ENCODE results near the gene MCF2L2.

Gene MCF2L2

DNA sequence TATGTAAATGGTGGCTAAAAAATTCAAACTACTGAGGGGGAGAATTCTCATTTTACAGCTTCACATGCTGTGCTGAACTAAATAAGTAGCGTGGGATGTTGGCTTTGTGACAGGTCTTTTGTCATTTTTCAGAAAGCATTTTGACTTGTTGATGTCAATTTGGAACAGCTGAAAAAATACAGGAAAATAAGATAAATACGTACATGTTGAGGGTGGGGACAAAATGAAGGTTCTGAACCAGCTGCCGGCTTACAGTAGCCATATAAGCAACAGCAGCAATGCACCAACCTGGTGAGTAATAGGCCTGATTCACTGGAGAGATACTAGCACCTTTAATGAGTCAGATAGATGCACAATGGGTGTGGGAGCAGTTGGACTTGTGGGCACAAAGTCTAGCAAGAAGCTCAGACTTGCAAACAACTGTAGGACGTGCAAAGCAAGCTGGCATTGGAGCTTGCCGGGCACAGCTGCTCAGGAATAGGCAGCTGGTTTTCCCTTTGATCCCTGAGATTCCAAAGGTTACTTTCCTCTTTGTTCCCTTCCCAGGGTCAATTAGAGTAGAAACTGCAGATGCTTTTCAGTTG is 162.5 kb downstream of the MCF2L2 start:
- DNase-seq (ENCODE audit: low spot score), result no peak

DNA sequence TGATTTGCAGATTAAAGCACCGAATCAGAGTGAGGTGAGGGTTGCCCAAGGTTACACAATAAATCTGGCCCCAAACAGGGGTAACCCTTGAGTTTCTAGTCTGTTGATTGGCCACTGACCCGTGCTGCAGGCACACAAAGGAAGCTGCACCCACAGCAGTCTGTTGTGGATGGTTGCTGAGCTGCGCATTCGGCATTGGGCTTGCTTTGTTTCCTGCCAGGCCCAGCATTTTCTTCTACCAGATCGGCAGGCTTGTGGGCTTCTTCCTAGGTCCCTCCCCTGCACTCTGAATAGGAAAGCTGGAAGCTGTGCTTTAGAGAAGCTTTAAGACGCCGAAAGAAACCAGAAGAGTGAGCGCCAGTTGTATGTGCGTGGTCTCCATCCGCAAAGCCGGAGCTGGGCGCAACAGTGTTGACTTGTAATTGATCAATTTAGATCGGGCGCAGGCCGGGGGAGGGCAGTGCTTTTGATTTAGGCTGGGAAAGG is 163.2 kb downstream of the MCF2L2 start:
- DNase-seq (ENCODE audit: low spot score), result no peak

DNA sequence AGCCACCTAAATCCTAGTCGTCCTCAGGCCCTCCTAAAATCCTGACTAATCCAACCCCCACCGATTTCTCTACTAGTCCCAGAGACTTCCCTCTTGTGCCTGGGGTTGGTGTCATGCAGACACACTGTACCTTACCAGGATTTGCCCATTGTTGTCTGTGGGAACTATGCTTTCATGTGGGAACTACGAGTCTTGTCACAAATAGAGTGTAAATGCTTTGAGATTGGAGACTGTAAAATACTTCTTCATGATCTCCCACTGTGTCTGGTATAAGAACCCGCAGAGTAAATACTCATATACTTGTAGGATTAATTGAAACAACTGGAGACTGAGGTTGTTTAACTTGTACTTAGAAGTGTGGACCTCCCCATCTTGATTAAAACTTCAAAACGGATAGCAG is 164.2 kb downstream of the MCF2L2 start:
- DNase-seq (ENCODE audit: low spot score), result no peak

- no peak for DNase-seq (ENCODE audit: low spot score)
These were observed 165.5 kb downstream of the MCF2L2 start for GRCh38 chr3:183262875-183263378.

DNA sequence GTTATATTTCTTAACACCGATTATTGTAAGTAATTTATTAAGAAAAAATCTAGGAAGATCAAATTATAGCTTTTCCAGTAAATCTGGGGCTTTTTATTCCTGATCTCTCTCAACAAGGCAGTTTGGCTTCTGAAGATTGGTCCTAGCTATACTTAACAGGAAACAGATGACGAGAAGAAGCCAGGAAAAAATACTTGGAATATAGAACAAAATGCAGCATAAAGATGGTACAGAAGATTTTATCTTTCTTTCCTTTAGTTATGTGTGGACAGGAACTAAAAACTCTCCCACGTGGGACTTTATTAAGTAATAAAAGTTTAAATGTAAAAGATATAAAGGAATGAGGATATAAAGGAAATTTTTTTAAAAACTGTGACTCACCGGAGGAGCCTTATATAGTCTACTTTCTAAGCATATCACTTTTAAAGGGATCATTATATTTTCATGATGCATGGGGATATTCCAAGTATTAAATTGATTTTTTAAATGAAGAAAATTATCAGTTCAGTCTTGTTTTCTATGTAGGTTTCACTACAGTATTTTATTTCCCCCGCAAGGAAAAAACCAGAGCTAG is 167.2 kb downstream of the MCF2L2 start:
- DNase-seq (ENCODE audit: low spot score), result no peak

- peak; percentile 79 for DNase-seq (ENCODE audit: low spot score)
These were observed 168.1 kb downstream of the MCF2L2 start for GRCh38 chr3:183260167-183260904.

DNA sequence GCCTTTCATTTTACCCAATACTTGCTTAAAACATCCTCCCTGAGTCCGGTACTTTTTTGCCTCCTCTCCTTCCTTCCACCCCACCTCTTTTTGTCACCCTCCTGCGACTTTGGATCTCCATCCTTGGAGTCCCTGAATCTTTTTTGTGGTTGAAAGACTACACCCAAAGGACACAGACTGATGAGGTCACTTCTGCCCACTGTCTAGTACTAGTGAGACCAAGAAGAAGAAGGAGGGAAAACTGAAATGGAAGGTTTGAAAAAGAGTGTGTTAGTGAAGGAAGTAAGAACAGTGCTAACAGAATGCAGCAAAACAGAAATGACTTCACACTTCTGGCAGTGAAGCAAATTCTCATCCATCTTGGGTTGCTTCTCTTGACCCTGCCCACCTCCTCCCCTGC is 168.8 kb downstream of the MCF2L2 start:
- DNase-seq (ENCODE audit: low spot score), result no peak

DNA sequence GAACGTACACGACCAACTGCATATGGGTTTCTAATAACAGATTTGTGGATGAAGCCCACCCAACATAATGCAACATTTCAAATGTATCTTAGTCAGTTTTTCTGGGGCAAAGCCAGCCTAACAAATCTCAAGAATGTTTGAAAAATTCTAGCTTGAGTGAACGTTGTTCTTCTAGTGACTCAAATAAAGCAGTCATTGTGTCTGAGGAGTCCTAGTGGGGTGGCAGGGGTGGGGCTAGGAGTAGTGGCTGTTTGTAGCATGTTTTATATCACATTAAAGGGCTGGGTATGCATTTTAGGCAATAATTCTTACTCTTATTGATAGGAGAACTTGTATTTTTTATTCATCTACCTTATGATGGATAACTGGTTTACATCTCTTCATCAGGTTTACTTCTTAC is 169.3 kb downstream of the MCF2L2 start:
- DNase-seq (ENCODE audit: low spot score), result no peak

- DNase-seq (ENCODE audit: low spot score), result no peak
These were observed 173.1 kb downstream of the MCF2L2 start for GRCh38 chr3:183255348-183255730.

GRCh38 chr3:183254487-183255347 is 173.7 kb downstream of the MCF2L2 start:
- DNase-seq (ENCODE audit: low spot score), result no peak

- no peak for DNase-seq (ENCODE audit: low spot score)
These were observed 174.6 kb downstream of the MCF2L2 start for GRCh38 chr3:183253528-183254486.

GRCh38 chr3:183252973-183253527 is 175.4 kb downstream of the MCF2L2 start, which contains the start of gene B3GNT5:
Gene B3GNT5, plus strand, starts transcription at chr3:183253253. Its CDS starts 16,546 bp downstream, at chr3:183269799.
- DNase-seq (ENCODE audit: low spot score), result no peak

- no peak for DNase-seq (ENCODE audit: low spot score)
These were observed 176.2 kb downstream of the MCF2L2 start for GRCh38 chr3:183252118-183252782.

GRCh38 chr3:183249006-183249718 is 179.3 kb downstream of the MCF2L2 start:
- no peak for DNase-seq (ENCODE audit: low spot score)

- DNase-seq (ENCODE audit: low spot score), result no peak
These were observed 181.3 kb downstream of the MCF2L2 start for GRCh38 chr3:183247011-183247589.

DNA sequence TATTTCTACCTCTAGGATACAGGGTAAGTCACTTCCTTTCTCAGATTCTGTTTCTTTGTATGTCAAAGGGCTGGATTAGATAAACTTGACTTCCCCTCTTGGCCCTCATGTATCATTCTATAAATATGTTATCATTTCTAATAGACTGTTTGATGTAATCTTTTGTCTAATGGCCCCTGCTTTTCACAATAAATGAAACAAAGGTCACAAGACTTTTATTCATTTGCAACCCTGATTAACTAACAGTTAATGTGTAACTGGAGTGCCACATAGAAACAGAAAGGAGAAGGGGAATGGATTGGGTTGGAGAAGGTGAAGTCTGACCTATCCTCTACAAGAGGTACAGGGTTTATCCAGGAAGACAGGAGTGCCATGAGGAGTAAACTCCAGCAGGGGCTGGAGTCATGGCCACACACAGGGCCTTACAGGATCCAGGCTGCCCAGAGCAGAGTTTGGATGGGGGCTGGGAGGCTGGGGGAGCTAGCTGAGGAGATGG is 183.4 kb downstream of the MCF2L2 start:
- DNase-seq (ENCODE audit: low spot score), result no peak

DNA sequence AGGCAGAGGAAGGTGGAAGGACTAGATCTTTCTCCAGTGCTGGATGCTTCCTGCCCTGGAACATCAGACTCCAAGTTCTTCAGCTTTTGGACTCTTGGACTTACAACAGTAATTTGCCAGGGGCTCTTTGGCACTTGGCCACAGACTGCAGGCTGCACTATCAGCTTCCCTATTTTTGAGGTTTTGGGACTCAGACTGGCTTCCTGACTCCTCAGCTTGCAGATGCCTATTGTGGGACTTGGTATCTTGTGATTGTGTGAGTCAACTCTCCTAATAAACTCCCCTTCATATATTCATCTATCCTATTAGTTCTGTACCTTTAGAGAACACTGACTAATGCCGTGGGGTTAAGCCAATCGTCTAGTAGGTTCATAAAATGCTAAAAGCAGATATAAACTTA is 184.2 kb downstream of the MCF2L2 start:
- DNase-seq (ENCODE audit: low spot score), result peak; percentile 84

DNA sequence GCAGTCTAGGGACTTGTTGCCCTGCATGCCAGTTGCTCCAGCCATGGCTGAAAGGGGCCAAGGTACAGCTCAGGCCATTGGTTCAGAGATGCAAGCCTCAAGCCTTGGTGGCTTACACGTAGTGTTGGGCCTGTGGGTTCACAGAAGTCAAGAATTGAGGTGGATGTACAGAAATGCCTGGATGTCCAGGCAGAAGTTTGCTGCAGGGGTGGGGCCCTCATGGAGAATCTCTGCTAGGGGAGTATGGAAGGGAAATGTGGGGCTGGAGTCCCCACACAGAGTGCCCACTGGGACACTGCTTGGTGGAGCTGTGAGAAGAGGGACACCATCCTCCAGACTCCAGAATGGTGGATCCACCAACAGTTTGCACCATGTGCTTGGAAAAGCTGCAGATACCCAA is 186.0 kb downstream of the MCF2L2 start:
- DNase-seq (ENCODE audit: low spot score), result no peak

DNA sequence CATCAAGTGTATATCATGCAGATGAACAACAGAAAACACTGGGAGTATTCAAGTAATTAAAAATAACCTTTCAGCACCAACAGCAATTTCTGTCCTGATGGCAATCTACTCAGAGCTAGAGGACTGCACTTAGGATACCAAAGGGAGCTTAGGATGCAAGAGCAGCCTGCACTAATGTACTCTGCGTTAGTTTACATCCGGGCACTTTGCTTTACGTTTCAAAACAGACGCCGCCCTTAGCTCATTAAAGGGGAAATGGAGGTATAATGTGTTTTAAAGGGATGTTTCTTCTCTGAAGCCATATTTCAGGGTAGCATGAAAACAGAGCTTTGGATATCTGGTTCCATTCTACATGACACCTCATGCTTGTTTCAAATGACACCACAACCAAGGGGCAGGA is 189.4 kb downstream of the MCF2L2 start:
- no peak for DNase-seq (ENCODE audit: low spot score)

Measured in pons (tissue), 1 donor.